GM18868 (cell line): ENCODE results near the gene INTS3.
A peak's percentile ranks its signal among the peaks of the same experiment; 100 is the strongest.

ENCODE experiments used
- ATAC-seq: cut with Tn5 transposase; IDR thresholded peaks from one replicate; pipeline ENCODE4 v1.9.1; 2021; ENCODE audit warnings: mild to moderate bottlenecking, moderate library complexity; ENCODE audit not compliant: unreplicated experiment

Gene INTS3

DNA sequence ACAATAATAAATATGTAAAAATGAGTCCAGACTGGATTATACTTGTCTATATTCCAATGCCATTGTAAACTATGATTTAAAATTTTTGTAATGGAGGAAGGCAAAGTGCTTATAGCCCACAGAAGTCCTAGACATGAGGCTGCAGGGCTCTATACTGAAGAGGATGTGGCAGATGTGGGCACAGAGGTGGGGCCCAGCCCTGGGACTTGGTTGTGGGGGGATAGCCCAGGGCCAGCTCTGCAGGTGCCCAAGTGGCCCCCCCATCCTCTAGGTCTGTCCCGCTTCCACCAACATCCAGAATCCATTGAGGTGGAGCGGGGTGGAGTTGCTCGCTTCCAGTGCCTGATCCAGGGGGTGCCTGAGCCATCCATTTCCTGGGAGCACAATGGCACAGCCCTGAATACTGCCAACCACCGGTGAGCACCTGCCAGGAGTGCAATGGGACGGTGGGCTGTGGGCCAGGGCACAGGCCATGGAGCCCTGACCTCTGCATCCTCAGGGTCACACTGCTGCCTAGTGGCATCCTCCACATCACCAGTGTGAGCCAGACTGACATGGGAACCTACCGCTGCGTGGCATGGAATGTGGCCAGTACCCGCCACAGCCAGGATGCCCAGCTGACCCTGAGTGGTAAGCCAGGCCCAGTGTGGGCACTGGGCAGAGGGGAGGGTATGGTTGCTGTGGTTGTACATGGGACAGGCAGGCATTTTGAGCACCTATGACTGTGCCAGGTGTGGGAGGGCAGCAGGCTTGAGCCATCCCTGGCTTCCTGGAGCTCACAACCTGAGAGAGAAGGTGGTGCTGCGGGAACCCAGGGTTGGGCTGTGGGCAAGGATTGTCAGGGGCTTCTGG lies 68.3 kb downstream of the INTS3 start:
- ATAC-seq, result no peak

DNA sequence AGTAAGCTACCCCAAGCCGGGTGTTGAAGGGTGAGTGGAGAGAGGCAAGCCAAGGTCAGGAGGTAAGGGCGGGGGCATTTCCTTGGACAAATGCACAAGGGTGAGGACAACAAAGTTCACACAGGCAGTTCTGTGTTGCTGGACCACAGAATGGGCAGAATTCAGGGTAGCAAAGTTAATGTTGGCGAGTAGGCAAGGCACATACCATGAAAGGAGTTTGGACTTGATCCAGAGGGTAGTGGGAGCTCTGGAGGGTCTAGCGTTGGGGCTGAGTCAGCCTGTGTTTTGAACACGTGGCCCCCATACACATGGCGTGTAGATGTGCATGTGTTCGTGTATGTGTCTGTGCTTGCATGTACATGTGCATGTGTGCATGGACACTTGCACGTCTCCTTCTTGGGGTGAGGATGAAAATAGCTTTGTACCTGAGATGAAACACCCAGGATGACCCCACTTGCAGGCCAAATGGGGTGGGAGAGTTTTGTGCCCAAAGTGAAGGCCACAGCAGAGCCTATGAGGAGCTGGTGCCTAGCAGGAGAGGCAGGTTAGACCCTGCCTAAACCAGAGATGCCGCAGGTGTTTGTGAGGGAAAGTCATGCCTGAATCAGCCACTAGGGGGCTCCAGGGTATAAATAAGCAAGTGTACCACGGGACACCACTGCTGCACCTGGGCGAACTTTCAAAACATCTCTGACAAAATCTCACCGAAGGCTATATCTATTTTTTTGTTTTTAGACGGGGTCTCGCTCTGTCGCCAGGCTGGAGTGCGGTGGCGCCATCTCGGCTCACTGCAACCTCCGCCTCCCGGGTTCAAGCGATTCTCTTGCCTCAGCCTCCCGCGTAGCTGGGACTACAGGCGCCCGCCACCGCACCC lies 69.2 kb downstream of the INTS3 start:
- ATAC-seq, result peak; percentile 65

DNA sequence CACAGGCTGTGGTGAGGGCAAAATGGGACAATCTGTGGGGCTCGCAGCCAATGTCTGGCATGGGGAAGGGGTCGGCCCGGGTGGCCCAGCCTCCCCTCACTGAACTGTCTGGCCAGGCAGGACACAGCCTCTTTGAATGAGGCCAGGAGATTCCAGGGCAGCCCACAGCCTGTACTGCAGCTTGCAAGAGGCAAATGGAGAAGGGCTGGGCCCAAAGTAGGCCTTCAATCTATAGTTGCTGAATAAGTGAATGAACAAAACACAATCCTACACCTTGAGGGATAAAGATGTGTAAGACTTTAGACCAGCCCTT lies 70.6 kb downstream of the INTS3 start:
- no peak for ATAC-seq

DNA sequence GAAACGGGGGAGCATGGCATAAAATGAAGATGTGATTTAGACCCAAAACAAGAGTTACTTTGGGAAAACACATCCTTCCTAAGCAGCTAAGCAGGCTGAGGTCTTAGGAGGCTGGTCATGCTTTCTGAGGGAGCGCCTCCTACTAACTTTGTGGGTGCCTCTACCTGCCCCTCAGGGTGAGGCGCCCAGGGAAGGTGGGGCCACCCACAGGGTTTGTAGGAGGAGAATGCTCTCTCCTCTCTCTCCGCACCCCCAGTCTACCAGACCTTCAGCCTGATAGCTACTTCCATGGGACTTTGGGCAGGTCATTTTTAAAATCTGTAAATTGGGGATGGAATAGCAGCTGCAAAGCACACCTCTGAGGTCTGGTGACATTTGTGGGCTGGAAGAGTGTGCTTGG lies 71.2 kb downstream of the INTS3 start:
- ATAC-seq, result no peak

DNA sequence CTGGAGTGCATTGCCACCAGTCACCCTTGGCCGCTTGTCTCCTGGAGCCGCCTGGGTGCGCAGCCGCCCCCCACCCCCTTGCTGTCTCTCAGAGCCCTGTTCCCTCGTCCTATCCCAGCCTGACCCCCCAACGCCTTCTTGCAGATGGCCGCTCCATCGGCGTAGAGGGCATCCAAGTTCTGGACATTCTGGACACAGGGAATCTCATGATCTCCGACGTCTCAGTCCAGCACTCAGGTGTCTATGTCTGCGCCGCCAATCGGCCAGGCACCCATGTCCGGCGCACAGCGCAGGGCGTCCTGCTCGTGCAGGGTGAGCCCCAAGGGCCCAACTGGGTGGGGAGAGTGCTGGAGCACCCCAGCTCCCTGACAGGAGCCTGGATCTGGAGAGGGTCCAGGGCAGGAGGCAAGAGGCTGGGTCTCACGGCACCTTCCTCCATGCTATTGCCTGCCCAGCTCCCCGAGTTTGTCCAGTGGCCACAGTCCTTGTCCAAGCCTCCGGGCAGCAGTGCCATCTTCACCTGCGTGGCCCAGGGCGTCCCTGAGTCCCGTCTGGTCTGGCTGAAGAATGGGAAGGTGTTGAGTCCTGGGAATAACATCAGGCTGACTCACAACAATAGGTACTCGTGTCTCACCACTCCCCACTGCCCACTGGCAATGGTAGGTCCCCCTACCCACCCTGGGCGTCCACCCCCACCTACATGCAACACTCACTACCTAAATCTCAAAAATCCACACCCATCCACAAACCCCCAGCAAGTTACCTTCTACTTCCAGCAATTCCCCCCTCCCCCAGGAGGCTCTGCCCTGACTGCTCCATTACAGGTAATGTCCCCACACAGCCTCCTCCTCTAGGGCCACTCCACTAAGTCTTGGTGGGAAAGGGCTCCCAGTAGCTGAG lies 72.0 kb downstream of the INTS3 start:
- no peak for ATAC-seq

DNA sequence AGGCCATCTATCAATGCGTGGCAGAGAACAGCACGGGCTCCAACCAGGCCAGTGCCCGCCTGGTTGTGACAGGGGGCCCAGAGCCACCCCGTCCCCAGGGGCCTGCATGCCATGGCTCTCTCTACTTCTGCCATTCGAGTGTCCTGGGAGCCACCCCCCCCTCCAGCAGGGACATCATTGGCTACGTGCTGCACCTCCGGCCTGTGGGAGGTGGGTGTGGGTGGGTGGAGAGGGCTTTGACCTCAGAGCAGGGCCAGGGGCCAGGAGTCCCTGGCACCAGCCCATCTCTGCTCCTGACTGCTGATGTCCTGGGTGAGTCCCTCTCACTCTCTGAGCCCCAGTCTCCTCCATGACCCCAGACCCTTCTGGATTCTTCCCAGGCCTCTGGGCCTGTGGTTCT lies 72.7 kb downstream of the INTS3 start:
- ATAC-seq, result no peak

DNA sequence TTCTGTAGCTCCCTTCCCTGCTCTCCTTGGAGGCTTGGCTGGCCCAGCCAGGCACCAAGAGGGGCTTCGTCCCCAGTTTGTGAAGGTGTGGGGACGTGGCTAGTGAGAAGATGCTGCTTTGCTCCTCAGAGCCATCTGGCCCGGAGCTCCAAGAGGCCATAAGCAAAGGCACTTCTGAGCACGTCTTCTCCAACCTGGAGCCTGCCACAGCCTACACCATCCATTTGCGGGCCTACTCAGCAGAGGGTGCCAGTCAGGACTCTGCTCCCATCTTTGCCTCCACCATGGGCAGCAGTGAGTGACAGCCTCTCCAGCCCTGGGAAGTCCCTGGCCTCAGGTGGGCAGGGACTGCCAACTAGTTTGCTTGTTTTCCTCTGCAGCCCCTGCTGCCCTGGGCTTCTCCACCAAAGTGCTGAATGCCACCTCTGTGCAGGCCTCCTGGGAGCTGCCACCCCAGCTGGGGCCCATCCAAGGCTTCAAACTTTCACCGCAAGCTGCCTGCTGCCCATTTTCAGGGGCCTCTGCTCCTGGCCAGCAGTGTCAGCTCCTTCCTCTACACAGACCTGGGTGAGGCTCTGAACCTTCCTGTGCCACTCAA lies 73.3 kb downstream of the INTS3 start:
- ATAC-seq, result no peak

DNA sequence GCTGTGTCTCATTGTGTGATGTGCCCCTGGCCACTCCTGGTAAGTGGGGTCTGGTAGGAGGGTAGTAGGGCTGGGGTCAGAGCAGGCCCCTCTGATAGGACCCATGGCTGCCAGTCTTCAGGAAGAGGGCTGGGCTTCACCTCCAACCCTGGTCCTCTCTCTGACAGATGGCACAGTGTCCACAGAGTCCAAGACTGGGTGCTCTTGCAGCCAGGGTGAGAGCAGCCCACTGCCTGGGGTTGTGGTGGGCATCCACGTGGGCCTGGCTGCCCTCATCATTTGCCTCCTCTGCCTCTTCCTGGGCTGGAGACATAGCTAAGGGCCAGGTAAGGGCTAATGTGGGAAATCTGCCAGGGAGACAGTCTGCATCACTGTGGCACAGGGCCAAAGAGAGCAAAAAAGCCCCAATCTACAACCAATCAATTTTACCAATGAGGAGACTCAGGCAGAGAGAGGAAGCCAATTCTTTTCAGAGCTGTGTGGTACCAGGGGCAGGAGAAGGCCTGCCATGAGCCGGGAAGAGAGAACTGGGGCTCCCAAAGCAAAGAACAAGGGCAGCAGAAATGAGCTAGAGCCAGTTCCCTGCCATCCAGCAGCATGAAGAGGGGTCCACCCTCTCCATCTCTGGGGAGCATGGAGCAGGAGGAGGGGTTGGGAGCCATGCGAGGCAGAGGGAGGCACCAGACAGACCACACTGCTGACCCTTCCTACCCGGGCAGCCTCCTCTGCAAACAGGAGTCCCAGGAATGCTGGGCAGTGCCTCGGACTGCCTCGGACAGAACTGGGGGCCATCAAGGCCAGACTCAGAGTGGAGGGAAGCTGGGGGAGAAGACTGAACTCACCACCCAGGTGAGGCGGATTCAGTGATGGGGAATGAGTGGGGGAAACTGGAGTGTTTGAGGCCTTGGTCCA lies 74.2 kb downstream of the INTS3 start:
- no peak for ATAC-seq

DNA sequence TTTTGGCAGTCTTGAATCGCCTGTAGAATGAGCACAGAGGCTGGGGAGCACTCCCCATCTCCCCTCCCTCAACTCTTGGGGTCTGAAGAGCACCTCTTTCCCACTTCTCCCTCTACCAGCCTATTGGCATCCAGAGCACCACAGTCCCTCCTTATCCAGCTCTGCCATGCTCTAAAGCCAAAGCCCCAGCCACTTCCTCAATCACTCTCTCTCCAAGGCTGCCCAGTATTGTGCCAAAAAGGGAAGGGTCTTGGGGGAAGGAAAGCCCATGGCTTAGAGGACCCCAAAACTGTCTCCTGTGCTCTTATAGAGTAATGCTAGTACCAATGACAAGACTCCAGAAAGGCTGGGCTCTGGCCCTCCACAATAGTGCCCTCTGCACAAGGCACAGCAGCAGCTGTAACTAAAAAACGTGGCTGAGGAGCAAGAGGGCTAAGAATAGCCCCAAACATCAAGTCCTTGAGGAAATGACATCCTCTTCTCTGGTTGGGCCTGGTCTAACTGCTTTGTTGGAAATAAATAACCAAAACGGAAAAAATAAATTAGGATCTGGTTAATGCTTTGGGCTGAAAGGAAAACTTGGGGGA lies 75.7 kb downstream of the INTS3 start:
- no peak for ATAC-seq

DNA sequence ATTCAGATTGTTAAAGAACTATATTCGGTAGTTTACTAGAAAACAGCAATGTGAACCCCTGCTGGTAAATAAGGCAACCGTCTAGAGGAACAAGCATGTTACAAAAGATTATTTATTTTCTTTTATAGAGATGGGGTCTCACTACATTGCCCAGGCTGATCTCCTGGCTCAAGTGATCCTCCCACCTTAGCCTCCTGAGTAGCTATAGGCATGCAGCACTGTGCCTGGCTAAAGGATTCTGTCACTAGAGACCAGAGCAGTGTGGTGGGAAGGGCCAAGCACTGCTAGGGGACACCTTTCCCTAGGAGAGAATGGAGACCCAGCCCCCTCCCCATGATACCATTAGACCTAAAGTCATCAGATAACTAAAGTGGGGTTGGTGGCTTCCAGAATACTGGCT lies 76.3 kb downstream of the INTS3 start:
- ATAC-seq, result no peak

DNA sequence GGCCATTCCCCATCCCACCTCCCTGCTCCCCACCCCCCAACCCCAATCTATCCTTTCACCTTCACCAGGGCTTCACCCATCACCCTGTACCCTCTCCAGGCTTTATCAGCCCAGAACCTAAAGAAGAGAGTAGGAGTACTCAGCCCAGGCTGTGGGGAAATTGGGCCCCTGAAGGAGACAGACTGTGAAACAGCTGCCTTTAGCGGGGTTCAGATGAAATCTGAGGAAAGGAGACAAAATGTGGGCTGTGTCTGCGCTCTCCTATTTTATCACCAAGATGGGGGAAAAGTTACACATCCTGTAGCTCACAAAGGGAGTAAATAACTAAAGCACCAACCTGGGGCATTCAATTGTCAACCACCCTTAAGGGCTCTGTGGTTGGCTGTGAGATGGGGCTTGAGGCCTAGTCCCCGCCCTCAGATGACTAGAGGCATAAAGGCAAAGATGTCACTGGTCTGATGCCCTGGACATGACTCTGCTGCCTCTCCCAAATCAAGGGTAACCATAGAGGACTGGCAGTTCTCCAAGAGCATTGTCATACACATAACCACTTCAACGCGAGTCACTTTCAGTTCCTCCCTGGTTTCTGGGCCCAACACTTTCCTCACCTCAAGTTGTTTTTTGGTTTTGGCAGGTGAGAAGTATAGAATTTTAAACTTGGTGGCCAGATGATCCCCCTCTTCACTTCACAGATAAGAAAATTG lies 77.3 kb downstream of the INTS3 start:
- ATAC-seq, result peak; percentile 96

DNA sequence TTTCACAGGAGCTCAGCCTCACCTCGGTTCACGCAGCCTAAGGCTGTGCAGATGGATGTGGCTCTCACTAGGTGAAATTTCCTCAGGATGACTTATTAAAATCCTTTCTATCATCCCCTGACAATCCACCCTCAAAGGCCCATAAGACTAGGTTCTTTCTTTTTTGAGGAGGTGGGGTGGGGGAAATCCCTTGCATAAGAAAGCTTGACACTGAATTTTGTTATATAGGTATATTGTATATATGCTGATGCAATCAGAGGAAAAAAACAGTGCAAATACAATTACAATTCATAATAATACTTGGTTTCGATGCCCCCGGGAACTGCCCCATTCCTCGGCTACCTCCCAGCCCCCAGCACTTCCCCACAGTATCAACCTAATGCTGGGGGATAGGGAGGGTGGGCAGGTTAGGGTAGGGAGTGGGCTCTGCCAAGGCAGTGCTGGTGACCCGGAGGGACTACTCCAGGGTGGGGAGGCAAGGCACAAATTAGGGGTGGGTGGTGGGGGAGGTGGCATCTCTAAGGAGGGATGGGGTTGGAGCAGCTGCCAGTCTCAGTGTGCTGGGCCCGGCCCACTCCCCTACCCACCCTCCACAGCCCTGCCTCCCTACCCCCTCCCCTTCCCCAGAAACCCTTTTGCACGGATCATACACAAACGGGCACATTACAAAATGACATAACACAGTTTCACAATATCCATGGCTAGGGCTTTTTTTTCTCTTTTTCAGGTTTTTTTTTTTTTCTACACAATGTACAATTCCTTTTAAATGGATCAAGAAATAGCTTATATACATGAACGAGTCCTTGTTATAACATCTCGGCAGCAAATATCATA lies 78.3 kb downstream of the INTS3 start:
- ATAC-seq, result no peak

DNA sequence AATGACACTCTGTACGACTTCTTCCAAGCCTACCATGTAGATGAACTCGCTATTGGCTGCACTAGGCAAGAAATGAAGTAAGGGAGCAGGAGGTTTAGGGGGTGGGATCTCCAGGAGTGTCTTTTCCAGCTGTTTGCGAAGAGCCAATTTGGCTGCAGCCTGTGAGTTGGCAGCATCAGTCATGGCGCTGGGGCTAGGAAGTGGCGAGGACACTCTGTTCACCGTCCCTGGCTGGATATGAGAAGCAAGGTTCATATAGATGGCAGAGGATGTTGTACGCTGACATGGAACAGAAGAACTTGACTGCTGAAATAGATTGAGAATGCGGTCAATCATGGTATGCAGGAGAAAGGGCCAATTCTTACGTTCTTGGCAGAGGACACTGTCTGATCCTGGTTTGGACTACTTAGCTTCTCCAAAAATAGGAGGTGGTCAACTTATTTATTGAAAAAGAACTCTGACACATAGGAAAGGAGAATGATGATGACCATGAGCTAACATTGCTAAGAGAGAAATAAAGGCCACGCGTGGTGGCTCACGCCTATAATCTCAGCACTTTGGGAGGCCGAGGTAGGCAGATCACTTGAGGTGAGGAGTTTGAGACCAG lies 88.5 kb downstream of the INTS3 start:
- no peak for ATAC-seq

DNA sequence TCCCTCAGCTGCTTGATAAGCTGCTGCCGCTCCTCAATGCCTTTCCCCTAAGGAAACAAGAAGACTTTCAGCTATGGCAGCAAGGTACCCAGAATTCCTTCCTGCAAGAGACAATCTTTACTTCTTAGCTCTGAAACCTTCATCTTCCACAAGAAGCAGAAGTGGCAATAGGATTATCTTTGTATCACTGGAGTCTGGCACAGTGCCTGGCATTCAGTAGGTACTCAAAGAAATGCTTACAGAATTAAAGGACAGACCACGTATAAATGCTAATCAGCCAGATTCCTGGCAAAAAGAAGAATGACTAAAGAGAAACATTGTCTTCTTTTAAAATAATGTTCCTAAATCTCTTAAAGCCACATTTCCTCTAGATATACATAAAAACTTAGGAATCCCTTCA lies 91.0 kb downstream of the INTS3 start:
- ATAC-seq, result no peak
